ENCODE measurements around the gene EPS8.

EPS8 gene

GRCh38 chr12:15709551-15709950 is 79.6 kb downstream of the EPS8 start:
- Mint-ChIP-seq H3K4me1 (no peaks in the 10 kb centered on the region), H3K4me3 (no peak overlapping the region), H3K27me3 (no peaks in the 10 kb centered on the region), H3K36me3 (no peaks in the 10 kb centered on the region), H3K27ac (no peak overlapping the region), H3K9me3 (no peaks in the 10 kb centered on the region)
- ATAC-seq (ENCODE audit: low read depth) (no peak), DNase-seq (ENCODE audit: low spot score in 2 of 2) (no peak)

- Mint-ChIP-seq H3K36me3 (no peaks in the 10 kb centered on the region), H3K4me3 (no peak overlapping the region), H3K27ac (no peak overlapping the region), H3K27me3 (no peaks in the 10 kb centered on the region), H3K9me3 (no peaks in the 10 kb centered on the region), H3K4me1 (no peaks in the 10 kb centered on the region)
- ATAC-seq (ENCODE audit: low read depth) (no peak), DNase-seq (ENCODE audit: low spot score in 2 of 2) (no peak)
These were observed 80.7 kb downstream of the EPS8 start for GRCh38 chr12:15708396-15709076.

- DNase-seq (ENCODE audit: low spot score in 2 of 2) (no peak), ATAC-seq (ENCODE audit: low read depth) (no peak)
- Mint-ChIP-seq H3K9me3 (no peaks in the 10 kb centered on the region), H3K36me3 (no peaks in the 10 kb centered on the region), H3K4me1 (no peaks in the 10 kb centered on the region), H3K27me3 (no peaks in the 10 kb centered on the region), H3K27ac (no peak overlapping the region), H3K4me3 (no peak overlapping the region)
These were observed 81.5 kb downstream of the EPS8 start for GRCh38 chr12:15707516-15708199.

- Mint-ChIP-seq H3K36me3 (no peaks in the 10 kb centered on the region), H3K4me3 (no peak overlapping the region), H3K9me3 (no peaks in the 10 kb centered on the region), H3K4me1 (no peaks in the 10 kb centered on the region), H3K27ac (no peak overlapping the region), H3K27me3 (no peaks in the 10 kb centered on the region)
- no peak for ATAC-seq (ENCODE audit: low read depth)
- DNase-seq (ENCODE audit: low spot score in 2 of 2): no peak
These were observed 83.0 kb downstream of the EPS8 start for GRCh38 chr12:15706010-15706676.

GRCh38 chr12:15705606-15706005 is 83.6 kb downstream of the EPS8 start:
- Mint-ChIP-seq H3K9me3 (no peaks in the 10 kb centered on the region), H3K4me1 (no peaks in the 10 kb centered on the region), H3K27ac (no peak overlapping the region), H3K4me3 (no peak overlapping the region), H3K36me3 (no peaks in the 10 kb centered on the region), H3K27me3 (no peaks in the 10 kb centered on the region)
- ATAC-seq (ENCODE audit: low read depth) (no peak), DNase-seq (ENCODE audit: low spot score in 2 of 2) (no peak)

- Mint-ChIP-seq H3K4me1 (peaks cover 4% of the 10 kb centered on the region), H3K27ac (no peak overlapping the region), H3K4me3 (no peak overlapping the region), H3K36me3 (no peaks in the 10 kb centered on the region), H3K27me3 (no peaks in the 10 kb centered on the region), H3K9me3 (no peaks in the 10 kb centered on the region)
- DNase-seq (ENCODE audit: low spot score in 2 of 2) (no peak), ATAC-seq (ENCODE audit: low read depth) (no peak)
These were observed 86.9 kb downstream of the EPS8 start for GRCh38 chr12:15702276-15702675.

GRCh38 chr12:15701631-15702156 is 87.5 kb downstream of the EPS8 start:
- H3K27me3 Mint-ChIP-seq: no peaks in the 10 kb centered on the region
- H3K9me3 Mint-ChIP-seq: no peaks in the 10 kb centered on the region
- no peak overlapping the region for H3K27ac Mint-ChIP-seq
- H3K36me3 Mint-ChIP-seq: no peaks in the 10 kb centered on the region
- DNase-seq (ENCODE audit: low spot score in 2 of 2): no peak
- H3K4me1 Mint-ChIP-seq: peaks cover 4% of the 10 kb centered on the region
- no peak overlapping the region for H3K4me3 Mint-ChIP-seq
- ATAC-seq (ENCODE audit: low read depth): no peak

- Mint-ChIP-seq H3K4me3 (no peak overlapping the region), H3K27me3 (no peaks in the 10 kb centered on the region), H3K9me3 (no peaks in the 10 kb centered on the region), H3K36me3 (no peaks in the 10 kb centered on the region), H3K27ac (no peak overlapping the region), H3K4me1 (peaks cover 4% of the 10 kb centered on the region)
- DNase-seq (ENCODE audit: low spot score in 2 of 2): no peak
- ATAC-seq (ENCODE audit: low read depth): no peak
These were observed 88.0 kb downstream of the EPS8 start for GRCh38 chr12:15701206-15701605.

GRCh38 chr12:15700595-15700994 is 88.6 kb downstream of the EPS8 start:
- ATAC-seq (ENCODE audit: low read depth): peak; percentile 31
- no peak overlapping the region for H3K27ac Mint-ChIP-seq
- H3K36me3 Mint-ChIP-seq: no peaks in the 10 kb centered on the region
- H3K9me3 Mint-ChIP-seq: no peaks in the 10 kb centered on the region
- peaks cover 4% of the 10 kb centered on the region for H3K4me1 Mint-ChIP-seq
- H3K27me3 Mint-ChIP-seq: no peaks in the 10 kb centered on the region
- H3K4me3 Mint-ChIP-seq: no peak overlapping the region
- DNase-seq (ENCODE audit: low spot score in 2 of 2): no peak

- Mint-ChIP-seq H3K27me3 (no peaks in the 10 kb centered on the region), H3K4me1 (peaks cover 4% of the 10 kb centered on the region), H3K27ac (no peak overlapping the region), H3K36me3 (no peaks in the 10 kb centered on the region), H3K9me3 (no peaks in the 10 kb centered on the region), H3K4me3 (peak overlapping the region; percentile 33)
- no peak for DNase-seq (ENCODE audit: low spot score in 2 of 2)
- peak; percentile 26 for ATAC-seq (ENCODE audit: low read depth)
These were observed 89.3 kb downstream of the EPS8 start for GRCh38 chr12:15699886-15700285.

- DNase-seq (ENCODE audit: low spot score in 2 of 2) (no peak), ATAC-seq (ENCODE audit: low read depth) (no peak)
- H3K4me3 Mint-ChIP-seq: no peak overlapping the region
- peaks cover 2% of the 10 kb centered on the region for H3K36me3 Mint-ChIP-seq
- peaks cover 4% of the 10 kb centered on the region for H3K4me1 Mint-ChIP-seq
- peaks cover 3% of the 10 kb centered on the region for H3K9me3 Mint-ChIP-seq
- no peak overlapping the region for H3K27ac Mint-ChIP-seq
- H3K27me3 Mint-ChIP-seq: peaks cover 3% of the 10 kb centered on the region
These were observed 90.8 kb downstream of the EPS8 start for GRCh38 chr12:15698377-15698871.

- no peak for ATAC-seq (ENCODE audit: low read depth)
- H3K27me3 Mint-ChIP-seq: peaks cover 4% of the 10 kb centered on the region
- peaks cover 4% of the 10 kb centered on the region for H3K4me1 Mint-ChIP-seq
- H3K9me3 Mint-ChIP-seq: peaks cover 4% of the 10 kb centered on the region
- DNase-seq (ENCODE audit: low spot score in 2 of 2): no peak
- H3K27ac Mint-ChIP-seq: no peak overlapping the region
- H3K36me3 Mint-ChIP-seq: peaks cover 2% of the 10 kb centered on the region
- H3K4me3 Mint-ChIP-seq: no peak overlapping the region
These were observed 92.0 kb downstream of the EPS8 start for GRCh38 chr12:15697201-15697600.

GRCh38 chr12:15693228-15693911 is 95.8 kb downstream of the EPS8 start:
- ATAC-seq (ENCODE audit: low read depth): no peak

GRCh38 chr12:15691388-15691787 is 97.8 kb downstream of the EPS8 start:
- no peak for ATAC-seq (ENCODE audit: low read depth)
- Mint-ChIP-seq H3K4me3 (no peak overlapping the region), H3K27ac (no peak overlapping the region), H3K4me1 (peaks cover 9% of the 10 kb centered on the region), H3K27me3 (peaks cover 4% of the 10 kb centered on the region), H3K36me3 (peaks cover 2% of the 10 kb centered on the region), H3K9me3 (peaks cover 4% of the 10 kb centered on the region)
- DNase-seq (ENCODE audit: low spot score in 2 of 2): no peak

More at GRCh38 chr12:15693228-15693911, 95.8 kb downstream of the EPS8 start:
- peaks cover 4% of the 10 kb centered on the region for H3K27me3 Mint-ChIP-seq
- H3K27ac Mint-ChIP-seq: no peak overlapping the region
- peaks cover 2% of the 10 kb centered on the region for H3K36me3 Mint-ChIP-seq
- H3K4me3 Mint-ChIP-seq: no peak overlapping the region
- H3K9me3 Mint-ChIP-seq: peaks cover 4% of the 10 kb centered on the region
- no peak for DNase-seq (ENCODE audit: low spot score in 2 of 2)
- H3K4me1 Mint-ChIP-seq: peaks cover 3% of the 10 kb centered on the region
